Measurements from ENCODE around the gene ASAP3. TPM values are rescaled to one million over a fixed set of nuclear protein-coding genes. Genes with fewer than 3 reads are reported as not detected.

Gene ASAP3
- total and polyA plus RNA-seq, 9 donors, result 37.3 to 147 (median 91.0) TPM

DNA sequence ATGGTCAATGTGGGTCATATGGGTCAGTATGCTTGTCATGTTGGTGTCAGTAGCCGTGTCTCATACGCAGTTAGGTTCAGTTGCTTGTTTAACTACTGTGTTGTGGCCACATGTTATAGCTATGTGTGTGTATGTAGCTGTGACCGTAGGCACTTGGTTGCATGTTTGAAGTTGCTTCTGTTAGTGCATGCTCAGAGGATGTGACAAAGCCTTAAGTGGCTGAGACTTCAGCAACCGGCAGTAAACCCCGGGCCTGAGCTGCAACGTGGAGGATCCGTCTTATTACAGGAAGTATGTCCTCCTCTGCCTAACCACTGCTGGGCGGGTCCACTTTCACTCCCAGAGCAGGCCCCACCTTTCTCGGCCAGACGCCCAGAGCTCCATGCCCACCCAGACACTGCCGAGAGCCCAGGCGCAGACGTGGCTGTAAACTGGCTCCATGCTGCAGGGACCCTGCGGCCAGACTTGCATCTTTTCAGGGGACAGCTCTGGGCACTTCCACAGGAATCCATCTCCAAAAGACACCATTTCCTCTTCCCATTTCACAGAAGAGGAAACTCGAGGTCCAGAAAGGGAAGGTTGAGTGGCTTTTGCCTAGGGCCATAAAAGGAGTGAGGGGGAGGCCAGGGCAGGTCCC is 61.6 kb downstream of the ASAP3 start:
- Histone ChIP-seq H3K36me3 (no peaks in the 10 kb centered on the region), H3K27ac (peak overlapping the region in 1 of 2 donors; percentile 90), H3K4me3 (no peak overlapping the region), H3K27me3 (no peaks in the 10 kb centered on the region), H3K9me3 (no peaks in the 10 kb centered on the region), H3K4me1 (ENCODE audit: insufficient read depth) (peaks cover 21% of the 10 kb centered on the region)
- WGBS, 3 donors, result 5 to 10% (median 8%) methylated on average over 15 of the region's 15 CpGs
- peak; percentile 77 to 87 (median 83) for DNase-seq
- no peak for TF ChIP-seq CTCF (IDR thresholded peaks at IDR 0.05)
- no peak for TF ChIP-seq EP300 (IDR thresholded peaks at IDR 0.05)
- no peak for TF ChIP-seq POLR2A (IDR thresholded peaks at IDR 0.05)
- intact Hi-C loops (cut with DNase I), result loop anchor here in 1 of 4 donors (10.0 kb wide), 1 partner anchor 62 kb away; the partner anchor contains the start of gene ASAP3

DNA sequence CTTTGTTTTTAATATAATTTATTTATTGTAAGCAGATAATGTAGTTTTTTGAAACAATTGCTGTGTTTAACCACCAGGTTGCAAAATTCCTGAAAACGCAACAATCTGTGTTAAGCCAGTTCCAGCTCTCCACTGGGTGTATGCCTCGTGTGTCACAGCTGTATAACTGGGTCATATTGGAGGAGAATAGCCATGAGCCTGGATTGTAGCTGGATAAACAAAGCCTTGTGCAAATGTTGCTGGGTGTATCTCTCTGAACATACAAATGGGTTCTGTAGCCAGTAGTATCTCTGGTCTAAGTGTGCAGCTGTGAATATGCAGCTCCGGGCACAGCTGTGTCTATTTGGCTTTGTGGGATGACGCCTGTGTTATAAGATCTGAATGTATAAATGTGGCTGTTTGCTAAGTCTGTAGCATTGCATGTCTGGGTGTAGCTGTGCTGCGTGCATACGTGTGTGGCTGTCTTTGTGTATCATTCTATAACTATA is 62.2 kb downstream of the ASAP3 start:
- Histone ChIP-seq H3K9me3 (no peaks in the 10 kb centered on the region), H3K27me3 (no peaks in the 10 kb centered on the region), H3K4me1 (ENCODE audit: insufficient read depth) (peaks cover 21% of the 10 kb centered on the region), H3K36me3 (no peaks in the 10 kb centered on the region), H3K27ac (peak overlapping the region in 1 of 2 donors; percentile 90), H3K4me3 (no peak overlapping the region)
- TF ChIP-seq EP300 (IDR thresholded peaks at IDR 0.05) (no peak), CTCF (IDR thresholded peaks at IDR 0.05) (peak in 2 of 3 donors; percentile 11 to 31)
- WGBS, 3 donors, result 13 to 26% (median 20%) methylated on average over 6 of the region's 6 CpGs
- intact Hi-C loops (cut with DNase I), result loop anchor here in 1 of 4 donors (10.0 kb wide), 1 partner anchor 63 kb away; the partner anchor contains the start of gene ASAP3
- DNase-seq, result peak in 1 of 5 donors; percentile 55

DNA sequence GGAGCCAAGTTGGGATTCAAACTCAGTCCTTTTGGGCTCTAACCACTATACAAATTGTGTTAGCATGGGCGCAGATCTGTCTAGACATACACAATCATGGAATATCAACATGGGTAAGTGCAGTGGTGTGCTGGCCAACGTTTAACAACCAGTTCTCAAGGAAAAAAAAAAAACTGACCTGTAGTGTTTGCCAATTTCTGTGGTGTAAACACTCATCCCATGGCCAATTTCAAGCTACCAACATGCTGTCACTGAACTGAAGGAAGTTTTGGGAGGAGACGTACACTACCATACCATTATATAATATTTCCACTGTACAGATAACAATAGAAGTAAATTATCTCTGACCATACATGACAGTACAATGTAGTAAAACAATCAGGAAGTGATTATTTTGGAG is 62.6 kb downstream of the ASAP3 start:
- no peak for TF ChIP-seq EP300 (IDR thresholded peaks at IDR 0.05)
- TF ChIP-seq CTCF (IDR thresholded peaks at IDR 0.05), result no peak
- TF ChIP-seq POLR2A (IDR thresholded peaks at IDR 0.05), result no peak
- Histone ChIP-seq H3K27ac (peak overlapping the region in 1 of 2 donors; percentile 90), H3K36me3 (no peaks in the 10 kb centered on the region), H3K9me3 (no peaks in the 10 kb centered on the region), H3K27me3 (no peaks in the 10 kb centered on the region), H3K4me1 (ENCODE audit: insufficient read depth) (peaks cover 21% of the 10 kb centered on the region), H3K4me3 (no peak overlapping the region)
- intact Hi-C loops (cut with DNase I), result loop anchor here in 1 of 4 donors (10.0 kb wide), 1 partner anchor 63 kb away; the partner anchor contains the start of gene ASAP3
- DNase-seq, result no peak
- 51 to 61% (median 53%) methylated on average over 3 of the region's 3 CpGs for WGBS, 3 donors

- Histone ChIP-seq H3K27ac (no peak overlapping the region), H3K27me3 (no peaks in the 10 kb centered on the region), H3K9me3 (no peaks in the 10 kb centered on the region), H3K4me1 (ENCODE audit: insufficient read depth) (peaks cover 21% of the 10 kb centered on the region), H3K4me3 (no peak overlapping the region), H3K36me3 (no peaks in the 10 kb centered on the region)
- intact Hi-C loops (cut with DNase I), result loop anchor here in 1 of 4 donors (10.0 kb wide), 1 partner anchor 64 kb away; the partner anchor contains the start of gene ASAP3
- 78 to 100% (median 89%) methylated on average over 3 of the region's 3 CpGs for WGBS, 3 donors
- DNase-seq, result peak in 1 of 5 donors; percentile 30
- no peak for TF ChIP-seq POLR2A (IDR thresholded peaks at IDR 0.05)
- TF ChIP-seq EP300 (IDR thresholded peaks at IDR 0.05), result no peak
- no peak for TF ChIP-seq CTCF (IDR thresholded peaks at IDR 0.05)
These were observed 63.2 kb downstream of the ASAP3 start for GRCh38 chr1:23420778-23421177.
